ENCODE data around the gene TRMT10C.

Gene TRMT10C

DNA sequence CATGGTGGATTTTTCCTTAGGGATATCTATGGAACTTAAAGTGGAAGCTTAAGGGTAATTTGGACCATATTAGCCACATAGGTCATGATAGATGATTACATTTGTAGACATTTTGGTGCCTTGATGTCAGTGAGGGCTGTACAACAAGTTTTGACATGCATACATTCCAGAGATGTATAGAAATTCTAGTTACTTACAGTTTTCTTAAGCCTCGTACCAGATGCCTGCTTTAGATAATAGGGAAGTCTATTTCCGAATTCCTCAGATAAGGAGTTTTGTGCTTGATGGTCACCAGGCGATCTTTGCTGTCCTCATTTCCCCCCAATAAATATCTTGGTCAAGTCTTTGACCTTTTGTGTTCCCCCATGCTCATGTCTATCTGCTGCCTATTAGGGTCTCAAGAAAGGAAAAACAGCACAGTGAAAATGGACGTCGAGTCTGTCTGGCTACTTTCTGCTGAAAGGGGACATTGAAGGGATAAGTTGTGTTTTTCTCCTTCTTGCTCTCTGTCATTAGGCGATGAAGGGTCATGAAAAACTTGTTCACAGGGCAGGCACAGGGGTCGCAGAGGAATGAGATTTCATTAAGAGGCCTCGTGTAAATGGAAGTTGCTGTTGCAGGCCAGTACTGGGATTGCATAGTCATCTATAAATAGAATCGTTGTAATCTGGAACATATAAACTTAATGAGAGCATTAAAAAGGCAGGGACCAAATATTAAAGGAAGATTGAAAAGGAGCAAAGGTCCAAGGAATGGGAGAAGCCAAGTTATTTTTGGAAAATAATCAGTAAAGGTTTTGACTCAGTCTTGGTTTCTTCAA lies 28.7 kb upstream of the TRMT10C start:
- Histone ChIP-seq H2BK15ac (ENCODE audit: low read length) (no peak overlapping the region), H3K79me1 (ENCODE audit: low read depth, low read length) (no peaks in the 10 kb centered on the region), H2BK12ac (ENCODE audit: low read length) (no peak overlapping the region), H3K36me3 (replicated peaks in 1 of 2; ENCODE audit: control insufficient read depth in 2 of 2, insufficient read depth in 2 of 2, low read length in 2 of 2) (no peaks in the 10 kb centered on the region), H4K8ac (ENCODE audit: low read depth, low read length) (no peak overlapping the region), H3K27me3 (ENCODE audit: control insufficient read depth in 3 of 3, insufficient read depth in 3 of 3, low read depth in 1 of 3, low read length in 3 of 3) (no peaks in the 10 kb centered on the region), H2BK5ac (ENCODE audit: low read length) (no peak overlapping the region), H2AK5ac (ENCODE audit: low read depth, low read length) (no peak overlapping the region), H3K4me2 (ENCODE audit: insufficient read depth, low read length, poor library complexity, severe bottlenecking) (no peak overlapping the region), H2AFZ (ENCODE audit: low read length) (no peak overlapping the region), H3K14ac (ENCODE audit: low read length) (no peak overlapping the region), H3K18ac (ENCODE audit: low read length) (no peak overlapping the region), H2BK120ac (ENCODE audit: low read depth, low read length) (no peak overlapping the region), H3K27ac (replicated peaks; ENCODE audit: low read length) (no peak overlapping the region), H3K4ac (ENCODE audit: low read length) (no peak overlapping the region), H3K9me3 (replicated peaks in 1 of 2; ENCODE audit: control insufficient read depth in 2 of 2, insufficient read depth in 1 of 2, low read depth in 1 of 2, low read length in 2 of 2) (no peaks in the 10 kb centered on the region), H3K23ac (ENCODE audit: low read depth, low read length, poor library complexity) (no peak overlapping the region), H3K9ac (ENCODE audit: low read depth, low read length, poor library complexity) (no peak overlapping the region), H4K91ac (ENCODE audit: low read depth, low read length, poor library complexity) (no peak overlapping the region), H3K4me3 (ENCODE audit: low read length in 2 of 2) (no peak overlapping the region), H3K4me1 (ENCODE audit: control insufficient read depth in 2 of 2, insufficient read depth in 1 of 2, low read depth in 1 of 2, low read length in 2 of 2) (no peaks in the 10 kb centered on the region)
- DNase-seq (ENCODE audit: low spot score) = no peak
- no CpG with 5 or more reads among the region's 9 CpGs for WGBS, 2 donors (ENCODE audit: extremely low coverage in 2 of 2, insufficient read length in 2 of 2, insufficient replicate concordance in 1 of 2)

DNA sequence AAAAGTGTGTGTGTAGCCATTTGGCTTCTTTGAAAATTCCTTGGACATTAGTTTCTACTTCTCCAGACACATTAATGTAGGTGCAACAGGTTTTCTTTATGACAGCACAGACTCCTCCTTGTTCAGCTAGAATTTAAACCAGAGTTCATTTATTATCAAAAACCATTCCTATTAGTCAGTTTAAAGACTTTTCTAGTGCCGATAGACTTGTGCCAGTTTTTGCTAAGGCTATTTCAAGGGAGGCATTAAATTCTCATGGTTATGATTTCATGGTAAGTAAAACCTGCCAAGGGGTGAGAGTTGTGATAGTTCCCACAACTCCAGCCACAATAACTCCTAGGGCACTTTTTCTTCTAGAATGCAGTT lies 28.1 kb upstream of the TRMT10C start:
- no peak overlapping the region for H2BK15ac ChIP-seq (ENCODE audit: low read length)
- no peak overlapping the region for H3K4ac ChIP-seq (ENCODE audit: low read length)
- H3K36me3 ChIP-seq (replicated peaks in 1 of 2; ENCODE audit: control insufficient read depth in 2 of 2, insufficient read depth in 2 of 2, low read length in 2 of 2) = no peaks in the 10 kb centered on the region
- no peak overlapping the region for H4K8ac ChIP-seq (ENCODE audit: low read depth, low read length)
- H3K79me1 ChIP-seq (ENCODE audit: low read depth, low read length) = no peaks in the 10 kb centered on the region
- no peak overlapping the region for H3K4me2 ChIP-seq (ENCODE audit: insufficient read depth, low read length, poor library complexity, severe bottlenecking)
- H3K14ac ChIP-seq (ENCODE audit: low read length) = no peak overlapping the region
- WGBS, 2 donors (ENCODE audit: extremely low coverage in 2 of 2, insufficient read length in 2 of 2, insufficient replicate concordance in 1 of 2) = no CpG with 5 or more reads among the region's 1 CpG
- H2BK5ac ChIP-seq (ENCODE audit: low read length) = no peak overlapping the region
- H3K27me3 ChIP-seq (ENCODE audit: control insufficient read depth in 3 of 3, insufficient read depth in 3 of 3, low read depth in 1 of 3, low read length in 3 of 3) = no peaks in the 10 kb centered on the region
- H2BK120ac ChIP-seq (ENCODE audit: low read depth, low read length) = no peak overlapping the region
- H3K4me1 ChIP-seq (ENCODE audit: control insufficient read depth in 2 of 2, insufficient read depth in 1 of 2, low read depth in 1 of 2, low read length in 2 of 2) = no peaks in the 10 kb centered on the region
- no peak overlapping the region for H2AK5ac ChIP-seq (ENCODE audit: low read depth, low read length)
- H3K9ac ChIP-seq (ENCODE audit: low read depth, low read length, poor library complexity) = no peak overlapping the region
- no peak overlapping the region for H3K18ac ChIP-seq (ENCODE audit: low read length)
- no peak for DNase-seq (ENCODE audit: low spot score)
- H4K91ac ChIP-seq (ENCODE audit: low read depth, low read length, poor library complexity) = no peak overlapping the region
- no peak overlapping the region for H3K27ac ChIP-seq (replicated peaks; ENCODE audit: low read length)
- H2AFZ ChIP-seq (ENCODE audit: low read length) = no peak overlapping the region
- no peaks in the 10 kb centered on the region for H3K9me3 ChIP-seq (replicated peaks in 1 of 2; ENCODE audit: control insufficient read depth in 2 of 2, insufficient read depth in 1 of 2, low read depth in 1 of 2, low read length in 2 of 2)
- H2BK12ac ChIP-seq (ENCODE audit: low read length) = no peak overlapping the region
- H3K23ac ChIP-seq (ENCODE audit: low read depth, low read length, poor library complexity) = no peak overlapping the region
- H3K4me3 ChIP-seq (ENCODE audit: low read length in 2 of 2) = no peak overlapping the region

- WGBS, 2 donors (ENCODE audit: extremely low coverage in 2 of 2, insufficient read length in 2 of 2, insufficient replicate concordance in 1 of 2) = no CpG with 5 or more reads among the region's 5 CpGs
- no peak overlapping the region for H2BK5ac ChIP-seq (ENCODE audit: low read length)
These were observed 26.4 kb upstream of the TRMT10C start for GRCh38 chr3:101535221-101535620.

GRCh38 chr3:101536266-101536665 lies 25.4 kb upstream of the TRMT10C start:
- no peaks in the 10 kb centered on the region for H3K36me3 ChIP-seq (replicated peaks in 1 of 2; ENCODE audit: control insufficient read depth in 2 of 2, insufficient read depth in 2 of 2, low read length in 2 of 2)
- H3K14ac ChIP-seq (ENCODE audit: low read length) = no peak overlapping the region
- H2BK12ac ChIP-seq (ENCODE audit: low read length) = no peak overlapping the region
- no peak overlapping the region for H2AK5ac ChIP-seq (ENCODE audit: low read depth, low read length)
- no peak overlapping the region for H3K4ac ChIP-seq (ENCODE audit: low read length)
- no peak overlapping the region for H2AFZ ChIP-seq (ENCODE audit: low read length)
- no peak overlapping the region for H3K4me3 ChIP-seq (ENCODE audit: low read length in 2 of 2)
- no CpG with 5 or more reads among the region's 1 CpG for WGBS, 2 donors (ENCODE audit: extremely low coverage in 2 of 2, insufficient read length in 2 of 2, insufficient replicate concordance in 1 of 2)
- DNase-seq (ENCODE audit: low spot score) = no peak
- no peak overlapping the region for H2BK120ac ChIP-seq (ENCODE audit: low read depth, low read length)
- no peaks in the 10 kb centered on the region for H3K9me3 ChIP-seq (replicated peaks in 1 of 2; ENCODE audit: control insufficient read depth in 2 of 2, insufficient read depth in 1 of 2, low read depth in 1 of 2, low read length in 2 of 2)
- no peak overlapping the region for H3K27ac ChIP-seq (replicated peaks; ENCODE audit: low read length)
- no peaks in the 10 kb centered on the region for H3K79me1 ChIP-seq (ENCODE audit: low read depth, low read length)
- no peak overlapping the region for H2BK5ac ChIP-seq (ENCODE audit: low read length)
- H4K91ac ChIP-seq (ENCODE audit: low read depth, low read length, poor library complexity) = no peak overlapping the region
- no peak overlapping the region for H3K4me2 ChIP-seq (ENCODE audit: insufficient read depth, low read length, poor library complexity, severe bottlenecking)
- no peak overlapping the region for H2BK15ac ChIP-seq (ENCODE audit: low read length)
- no peak overlapping the region for H4K8ac ChIP-seq (ENCODE audit: low read depth, low read length)
- no peaks in the 10 kb centered on the region for H3K27me3 ChIP-seq (ENCODE audit: control insufficient read depth in 3 of 3, insufficient read depth in 3 of 3, low read depth in 1 of 3, low read length in 3 of 3)
- H3K9ac ChIP-seq (ENCODE audit: low read depth, low read length, poor library complexity) = no peak overlapping the region
- H3K18ac ChIP-seq (ENCODE audit: low read length) = no peak overlapping the region
- H3K4me1 ChIP-seq (ENCODE audit: control insufficient read depth in 2 of 2, insufficient read depth in 1 of 2, low read depth in 1 of 2, low read length in 2 of 2) = no peaks in the 10 kb centered on the region
- no peak overlapping the region for H3K23ac ChIP-seq (ENCODE audit: low read depth, low read length, poor library complexity)

More at GRCh38 chr3:101535221-101535620, 26.4 kb upstream of the TRMT10C start:
- Histone ChIP-seq H2AK5ac (ENCODE audit: low read depth, low read length) (no peak overlapping the region), H2AFZ (ENCODE audit: low read length) (no peak overlapping the region), H3K36me3 (replicated peaks in 1 of 2; ENCODE audit: control insufficient read depth in 2 of 2, insufficient read depth in 2 of 2, low read length in 2 of 2) (no peaks in the 10 kb centered on the region), H3K9ac (ENCODE audit: low read depth, low read length, poor library complexity) (no peak overlapping the region), H3K27ac (replicated peaks; ENCODE audit: low read length) (no peak overlapping the region), H3K4me1 (ENCODE audit: control insufficient read depth in 2 of 2, insufficient read depth in 1 of 2, low read depth in 1 of 2, low read length in 2 of 2) (no peaks in the 10 kb centered on the region), H2BK12ac (ENCODE audit: low read length) (no peak overlapping the region), H3K9me3 (replicated peaks in 1 of 2; ENCODE audit: control insufficient read depth in 2 of 2, insufficient read depth in 1 of 2, low read depth in 1 of 2, low read length in 2 of 2) (no peaks in the 10 kb centered on the region), H3K4me3 (ENCODE audit: low read length in 2 of 2) (no peak overlapping the region), H3K14ac (ENCODE audit: low read length) (no peak overlapping the region), H4K91ac (ENCODE audit: low read depth, low read length, poor library complexity) (no peak overlapping the region), H3K27me3 (ENCODE audit: control insufficient read depth in 3 of 3, insufficient read depth in 3 of 3, low read depth in 1 of 3, low read length in 3 of 3) (no peaks in the 10 kb centered on the region), H3K4me2 (ENCODE audit: insufficient read depth, low read length, poor library complexity, severe bottlenecking) (no peak overlapping the region), H4K8ac (ENCODE audit: low read depth, low read length) (no peak overlapping the region), H3K23ac (ENCODE audit: low read depth, low read length, poor library complexity) (no peak overlapping the region), H2BK15ac (ENCODE audit: low read length) (no peak overlapping the region), H3K4ac (ENCODE audit: low read length) (no peak overlapping the region), H2BK120ac (ENCODE audit: low read depth, low read length) (no peak overlapping the region), H3K79me1 (ENCODE audit: low read depth, low read length) (no peaks in the 10 kb centered on the region), H3K18ac (ENCODE audit: low read length) (no peak overlapping the region)
- no peak for DNase-seq (ENCODE audit: low spot score)

Measured in neuronal stem cell (in vitro differentiated cells).